K562 (cell line): ENCODE measurements around the gene MARK2. TPM values are rescaled to one million over a fixed set of nuclear protein-coding genes. Genes with fewer than 3 reads are reported as not detected.

Experiments
- ARHGAP35 ChIP-seq: fragments of 450-650 bp; IDR thresholded peaks from 2 replicates; pipeline ENCODE4 v1.6.1; 2018; ENCODE audit not compliant: partially characterized antibody
- CBFA2T2 ChIP-seq: fragments of 450-650 bp; conservative IDR thresholded peaks from 2 replicates; pipeline ENCODE4 v1.6.1; 2017; ENCODE audit warnings: mild to moderate bottlenecking
- ETV1 ChIP-seq: fragments of 450-650 bp; conservative IDR thresholded peaks from 2 replicates; pipeline ENCODE4 v1.6.1; 2016; ENCODE audit warnings: missing genetic modification characterization, control low read depth, low read depth, missing compliant biosample characterization
- ETV5 ChIP-seq: sonication (generic); formaldehyde crosslinking; IDR thresholded peaks from 2 replicates; pipeline ENCODE4 v1.4.0; 2020; ENCODE audit warnings: low read depth, mild to moderate bottlenecking, missing genetic modification reagents
- HDAC6 ChIP-seq: IDR thresholded peaks from 2 replicates; pipeline ENCODE4 v1.6.1; 2012; ENCODE audit warnings: low read depth, mild to moderate bottlenecking, control low read depth, inconsistent platforms, low read length, moderate library complexity
- HOXB6 ChIP-seq: fragments of 250-450 bp; sonication (Bioruptor Pico); IDR thresholded peaks from 2 replicates; pipeline ENCODE4 v1.5.1; 2022; ENCODE audit warnings: mild to moderate bottlenecking, borderline replicate concordance
- KLF6 ChIP-seq: fragments of 250-450 bp; sonication (Bioruptor Pico); IDR thresholded peaks from 2 replicates; pipeline ENCODE4 v1.4.0; 2020; ENCODE audit warnings: mild to moderate bottlenecking, moderate library complexity, borderline replicate concordance
- MAZ ChIP-seq, 2 experiments: fragments of 450-650 bp in 1 of 2; sonication (generic) in 1 of 2; formaldehyde crosslinking; IDR thresholded peaks in 1 of 2; conservative IDR thresholded peaks in 1 of 2; 2 replicates each; pipeline versions ENCODE4 v1.4.0 to v1.5.0; 2020; ENCODE audit warnings: mild to moderate bottlenecking in 1 of 2, missing genetic modification reagents in 1 of 2
- NFATC3 ChIP-seq: fragments of 450-650 bp; IDR thresholded peaks from 2 replicates; pipeline ENCODE4 v1.6.1; 2017; ENCODE audit warnings: mild to moderate bottlenecking
- POLR2AphosphoS2 ChIP-seq: IDR thresholded peaks from 2 replicates; pipeline ENCODE4 v1.6.1; 2012; ENCODE audit warnings: low read length, improper control_type of control experiment
- PTRF ChIP-seq: fragments of 450-650 bp; IDR thresholded peaks from 2 replicates; pipeline ENCODE4 v1.6.1; 2016; ENCODE audit warnings: mild to moderate bottlenecking, missing genetic modification characterization, missing compliant biosample characterization
- RBM39 ChIP-seq: fragments of 200-400 bp; formaldehyde crosslinking; optimal IDR thresholded peaks from 2 replicates; pipeline ENCODE3; 2018; ENCODE audit warnings: low read depth, low read length
- RCOR1 ChIP-seq, 2 experiments: IDR thresholded peaks; 2 replicates each; pipeline ENCODE4 v1.6.1; 2012; ENCODE audit warnings: low read depth in 2 of 2, low read length in 2 of 2, borderline replicate concordance in 1 of 2, improper control_type of control experiment in 1 of 2
- SOX6 ChIP-seq: fragments of 450-650 bp; IDR thresholded peaks from 2 replicates; pipeline ENCODE4 v1.6.1; 2014; ENCODE audit warnings: mild to moderate bottlenecking
- U2AF1 ChIP-seq: fragments of 200-400 bp; formaldehyde crosslinking; optimal IDR thresholded peaks from 2 replicates; pipeline ENCODE3; 2017; ENCODE audit warnings: mild to moderate bottlenecking, low read depth, low read length, moderate library complexity
- U2AF2 ChIP-seq: fragments of 200-400 bp; formaldehyde crosslinking; optimal IDR thresholded peaks from 2 replicates; pipeline ENCODE3; 2017; ENCODE audit warnings: low read depth, mild to moderate bottlenecking, low read length
- ZFP91 ChIP-seq: sonication (generic); formaldehyde crosslinking; IDR thresholded peaks from 2 replicates; pipeline ENCODE4 v1.8.0; 2022; ENCODE audit warnings: mild to moderate bottlenecking, missing genetic modification reagents
- ZNF184 ChIP-seq: sonication (generic); formaldehyde crosslinking; IDR thresholded peaks from 2 replicates; pipeline ENCODE4 v1.5.0; 2020; ENCODE audit warnings: missing genetic modification reagents
- ZNF217 ChIP-seq: sonication (generic); formaldehyde crosslinking; IDR thresholded peaks from 2 replicates; pipeline ENCODE4 v1.8.0; 2022; ENCODE audit warnings: mild to moderate bottlenecking, missing genetic modification reagents
- ZNF384 ChIP-seq: IDR thresholded peaks from 2 replicates; pipeline ENCODE4 v1.6.1; 2012; ENCODE audit warnings: low read depth, low read length, improper control_type of control experiment
- ZNF551 ChIP-seq: fragments of 250-450 bp; sonication (Bioruptor Pico); IDR thresholded peaks from 2 replicates; pipeline ENCODE4 v1.5.0; 2021; ENCODE audit warnings: mild to moderate bottlenecking, moderate library complexity
- ZNF79 ChIP-seq: fragments of 250-450 bp; sonication (Bioruptor Pico); IDR thresholded peaks from 2 replicates; pipeline ENCODE4 v1.4.0; 2020; ENCODE audit warnings: low read depth, mild to moderate bottlenecking, moderate library complexity
- polyA plus RNA-seq, 8 experiments: library from polyadenylated mRNA; depleted of rRNA in 4 of 8; stranded (reverse) in 5 of 8; unstranded in 3 of 8; fragments of >200 nt; fragmentation: Nextera tagmentation in 2 of 8; fragmentation: Illumina TruSeq in 1 of 8; extraction: Ambion mirVana in 2 of 8; extraction: Trizol in 1 of 8; gene quantifications; 2 replicates each; pipeline versions ENCODE4 v1.2.1 to v1.2.3, GENCODE V29; 2011 to 2014; ENCODE audit warnings: inconsistent platforms in 1 of 8, missing spikeins in 1 of 8
- total RNA-seq, 7 experiments: library from RNA; depleted of rRNA in 6 of 7; stranded (reverse); fragments of >200 nt in 6 of 7; fragmentation: Illumina TruSeq in 2 of 7; extraction: Trizol in 2 of 7; gene quantifications; 2 replicates each; pipeline versions ENCODE4 v1.2.1 to v1.2.3, GENCODE V29; 2011 to 2021; ENCODE audit warnings: low replicate concordance in 1 of 7
- TF ChIP-seq, protein P1 (sequence below): fragments of 450-650 bp; formaldehyde crosslinking; IDR thresholded peaks from 2 replicates; pipeline ENCODE4 v1.4.0; 2020; ENCODE audit warnings: mild to moderate bottlenecking, moderate library complexity
- TF ChIP-seq, protein P2 (sequence below): sonication (generic); formaldehyde crosslinking; IDR thresholded peaks from 2 replicates; pipeline ENCODE4 v1.8.1; 2023; ENCODE audit warnings: mild to moderate bottlenecking, missing genetic modification reagents

MARK2 gene
- total and polyA plus RNA-seq, 9 of the 15 experiments (the other 6 are each of a cell fraction or from before 2014, with no cell fraction given): 0.32 to 43.5 (median 15.1) TPM

- TF ChIP-seq ARHGAP35 (no peak), PTRF (tag) (no peak), U2AF2 (no peak), NFATC3 (no peak), ZNF184 (CRISPR knock-in tag) (no peak), ZFP91 (0 out of 2 replicates have a peak, but pooled peaks have one; percentile 53), HDAC6 (no peak), ZNF384 (no peak), ZNF217 (no peak), RCOR1 (IDR thresholded peaks at IDR 0.05; ENCODE audit: borderline replicate concordance in 1 of 2, low read depth in 2 of 2, low read length in 2 of 2) (peak in 1 of 2 experiments; percentile 82; a peak in 2 of 4 replicates), U2AF1 (no peak), ZNF551 (no peak), SOX6 (peak; percentile 78), ZNF79 (CRISPR knock-in tag) (no peak), KLF6 (CRISPR knock-in tag) (no peak; the same call in 1 of the 2 replicates), CBFA2T2 (no peak), ETV5 (CRISPR knock-in tag) (0 out of 2 replicates have a peak, but pooled peaks have one; percentile 20), MAZ (CRISPR knock-in tag; conservative IDR thresholded peaks at IDR 0.05 in 1 of 2, IDR thresholded peaks at IDR 0.05 in 1 of 2) (peak; percentile 42 to 84; a peak in 2 of 4 replicates), POLR2AphosphoS2 (no peak), RBM39 (no peak), HOXB6 (CRISPR knock-in tag) (no peak), ETV1 (peak; percentile 78)
- TF ChIP-seq, protein P1, sequence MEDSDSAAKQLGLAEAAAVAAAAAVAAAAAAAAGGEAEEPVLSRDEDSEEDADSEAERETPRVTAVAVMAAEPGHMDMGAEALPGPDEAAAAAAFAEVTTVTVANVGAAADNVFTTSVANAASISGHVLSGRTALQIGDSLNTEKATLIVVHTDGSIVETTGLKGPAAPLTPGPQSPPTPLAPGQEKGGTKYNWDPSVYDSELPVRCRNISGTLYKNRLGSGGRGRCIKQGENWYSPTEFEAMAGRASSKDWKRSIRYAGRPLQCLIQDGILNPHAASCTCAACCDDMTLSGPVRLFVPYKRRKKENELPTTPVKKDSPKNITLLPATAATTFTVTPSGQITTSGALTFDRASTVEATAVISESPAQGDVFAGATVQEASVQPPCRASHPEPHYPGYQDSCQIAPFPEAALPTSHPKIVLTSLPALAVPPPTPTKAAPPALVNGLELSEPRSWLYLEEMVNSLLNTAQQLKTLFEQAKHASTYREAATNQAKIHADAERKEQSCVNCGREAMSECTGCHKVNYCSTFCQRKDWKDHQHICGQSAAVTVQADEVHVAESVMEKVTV: peak; percentile 94
- TF ChIP-seq, protein P2, sequence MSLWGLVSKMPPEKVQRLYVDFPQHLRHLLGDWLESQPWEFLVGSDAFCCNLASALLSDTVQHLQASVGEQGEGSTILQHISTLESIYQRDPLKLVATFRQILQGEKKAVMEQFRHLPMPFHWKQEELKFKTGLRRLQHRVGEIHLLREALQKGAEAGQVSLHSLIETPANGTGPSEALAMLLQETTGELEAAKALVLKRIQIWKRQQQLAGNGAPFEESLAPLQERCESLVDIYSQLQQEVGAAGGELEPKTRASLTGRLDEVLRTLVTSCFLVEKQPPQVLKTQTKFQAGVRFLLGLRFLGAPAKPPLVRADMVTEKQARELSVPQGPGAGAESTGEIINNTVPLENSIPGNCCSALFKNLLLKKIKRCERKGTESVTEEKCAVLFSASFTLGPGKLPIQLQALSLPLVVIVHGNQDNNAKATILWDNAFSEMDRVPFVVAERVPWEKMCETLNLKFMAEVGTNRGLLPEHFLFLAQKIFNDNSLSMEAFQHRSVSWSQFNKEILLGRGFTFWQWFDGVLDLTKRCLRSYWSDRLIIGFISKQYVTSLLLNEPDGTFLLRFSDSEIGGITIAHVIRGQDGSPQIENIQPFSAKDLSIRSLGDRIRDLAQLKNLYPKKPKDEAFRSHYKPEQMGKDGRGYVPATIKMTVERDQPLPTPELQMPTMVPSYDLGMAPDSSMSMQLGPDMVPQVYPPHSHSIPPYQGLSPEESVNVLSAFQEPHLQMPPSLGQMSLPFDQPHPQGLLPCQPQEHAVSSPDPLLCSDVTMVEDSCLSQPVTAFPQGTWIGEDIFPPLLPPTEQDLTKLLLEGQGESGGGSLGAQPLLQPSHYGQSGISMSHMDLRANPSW (CRISPR knock-in tag): no peak
Observed at GRCh38 chr11:63871962-63872799, 33.3 kb downstream of the MARK2 start (continued).
